GM23338 (cell line): Measurements from ENCODE around the gene RUNX1. TPM values are rescaled to one million over a fixed set of nuclear protein-coding genes. Genes with fewer than 3 reads are reported as not detected.

Experiments
- ATAC-seq: fragments of 200-7000 bp; cut with Tn5 transposase; 3 replicates; pipeline ENCODE4 v1.9.1; 2020
- DNase-seq: peaks from one replicate; pipeline ENCODE4 v3.0.0-alpha.2; 2015; ENCODE audit warnings: low spot score
- H2AFZ ChIP-seq: fragments of 200-600 bp; sonication (generic); 2 replicates; pipeline ENCODE4 v1.8.0; 2016; ENCODE audit warnings: antibody characterized with exemption, mild to moderate bottlenecking, moderate library complexity
- H3F3A ChIP-seq: fragments of 200-600 bp; sonication (generic); replicated peaks from 2 replicates; pipeline ENCODE4 v1.8.0; 2017; ENCODE audit warnings: antibody characterized with exemption, mixed run types, low read depth
- H3K27ac ChIP-seq: fragments of 200-600 bp; sonication (generic); 2 replicates; pipeline ENCODE4 v1.6.1; 2016; ENCODE audit warnings: low read depth
- H3K27me3 ChIP-seq: fragments of 200-600 bp; sonication (generic); 2 replicates; pipeline ENCODE4 v1.8.0; 2016; ENCODE audit warnings: mild to moderate bottlenecking, mixed run types, moderate library complexity; ENCODE audit not compliant: insufficient read depth
- H3K36me3 ChIP-seq: fragments of 200-600 bp; sonication (generic); 2 replicates; pipeline ENCODE4 v1.8.0; 2016; ENCODE audit warnings: mild to moderate bottlenecking; ENCODE audit not compliant: insufficient read depth
- H3K4me1 ChIP-seq: fragments of 200-600 bp; sonication (generic); 2 replicates; pipeline ENCODE4 v1.8.0; 2016; ENCODE audit warnings: mild to moderate bottlenecking, moderate library complexity; ENCODE audit not compliant: insufficient read depth
- H3K4me2 ChIP-seq: fragments of 200-600 bp; sonication (generic); 2 replicates; pipeline ENCODE4 v1.7.1; 2017; ENCODE audit warnings: mixed run types
- H3K4me3 ChIP-seq: fragments of 200-600 bp; sonication (generic); 2 replicates; pipeline ENCODE4 v1.6.1; 2016; ENCODE audit warnings: mixed run types
- H3K79me2 ChIP-seq: fragments of 200-600 bp; sonication (generic); replicated peaks from 2 replicates; pipeline ENCODE4 v1.8.0; 2017; ENCODE audit warnings: mild to moderate bottlenecking; ENCODE audit not compliant: insufficient read depth
- H3K9me2 ChIP-seq: fragments of 200-600 bp; sonication (generic); 2 replicates; pipeline ENCODE4 v1.8.0; 2017; ENCODE audit not compliant: insufficient read depth
- H4K20me1 ChIP-seq: fragments of 200-600 bp; sonication (generic); replicated peaks from 2 replicates; pipeline ENCODE4 v1.8.0; 2017; ENCODE audit warnings: mild to moderate bottlenecking; ENCODE audit not compliant: insufficient read depth
- H3K27ac Mint-ChIP-seq: 2 replicates; pipeline ENCODE4 v1.8.0; 2020; ENCODE audit warnings: inconsistent platforms, mild to moderate bottlenecking, moderate library complexity, mixed read lengths
- H3K27me3 Mint-ChIP-seq: 3 replicates; pipeline ENCODE4 v1.8.0; 2022; ENCODE audit warnings: low read depth, mild to moderate bottlenecking, moderate library complexity, mixed read lengths, inconsistent platforms; ENCODE audit not compliant: insufficient read depth, poor library complexity
- H3K36me3 Mint-ChIP-seq: 3 replicates; pipeline ENCODE4 v1.8.0; 2021; ENCODE audit warnings: low read depth, mild to moderate bottlenecking, inconsistent platforms, moderate library complexity, mixed read lengths
- H3K4me1 Mint-ChIP-seq: 3 replicates; pipeline ENCODE4 v1.8.0; 2020; ENCODE audit warnings: mild to moderate bottlenecking, inconsistent platforms, mixed read lengths
- H3K4me3 Mint-ChIP-seq: 3 replicates; pipeline ENCODE4 v1.8.0; 2021; ENCODE audit warnings: moderate library complexity, mild to moderate bottlenecking, inconsistent platforms, mixed read lengths
- H3K9me3 Mint-ChIP-seq: 3 replicates; pipeline ENCODE4 v1.8.0; 2020; ENCODE audit warnings: moderate library complexity, mild to moderate bottlenecking, inconsistent platforms, mixed read lengths
- CREB1 ChIP-seq: fragments of 250-450 bp; sonication (Bioruptor Pico); IDR thresholded peaks from 2 replicates; pipeline ENCODE4 v1.5.0; 2020; ENCODE audit warnings: low read depth, mild to moderate bottlenecking, moderate library complexity
- EZH2phosphoT487 ChIP-seq: fragments of 200-600 bp; sonication (generic); IDR thresholded peaks from one replicate; pipeline ENCODE4 v1.8.1; 2018; ENCODE audit warnings: antibody characterized with exemption; ENCODE audit not compliant: unreplicated experiment
- POLR2AphosphoS5 ChIP-seq: IDR thresholded peaks from 2 replicates; pipeline ENCODE4 v1.6.1; 2016; ENCODE audit warnings: antibody characterized with exemption, low read depth
- ZNF114 ChIP-seq: fragments of 250-450 bp; sonication (Bioruptor Pico); IDR thresholded peaks from 2 replicates; pipeline ENCODE4 v1.5.0; 2020; ENCODE audit warnings: mild to moderate bottlenecking, moderate library complexity
- polyA plus RNA-seq: library from polyadenylated mRNA; unstranded; fragments of >200 nt; fragmentation: Nextera tagmentation; extraction: Ambion mirVana; gene quantifications from 2 replicates; pipeline ENCODE4 v1.2.1, GENCODE V29; 2016
- total RNA-seq: library from RNA; depleted of rRNA; stranded (reverse); fragments of >200 nt; shearing (Covaris generic); gene quantifications from 2 replicates; pipeline ENCODE4 v1.2.3, GENCODE V29; 2014
- TF ChIP-seq, protein P1 (sequence below): fragments of 250-450 bp; sonication (Bioruptor Pico); IDR thresholded peaks from 2 replicates; pipeline ENCODE4 v1.5.0; 2020; ENCODE audit warnings: mild to moderate bottlenecking, moderate library complexity
- TF ChIP-seq, protein P2 (sequence below): IDR thresholded peaks from 2 replicates; pipeline ENCODE4 v1.6.1; 2016; ENCODE audit warnings: antibody characterized with exemption
- TF ChIP-seq, protein P3 (sequence below), 2 experiments: fragments of 200-600 bp in 1 of 2; sonication (generic) in 1 of 2; conservative IDR thresholded peaks; 2 replicates each; pipeline versions ENCODE4 v1.5.1 to v1.6.1; 2016 to 2017; ENCODE audit warnings: antibody characterized with exemption in 2 of 2, low read depth in 2 of 2, mild to moderate bottlenecking in 2 of 2, moderate library complexity in 1 of 2

RUNX1 gene
- total and polyA plus RNA-seq, 2 experiments from 2014 or later, result 0.29 to 1.1 TPM

DNA sequence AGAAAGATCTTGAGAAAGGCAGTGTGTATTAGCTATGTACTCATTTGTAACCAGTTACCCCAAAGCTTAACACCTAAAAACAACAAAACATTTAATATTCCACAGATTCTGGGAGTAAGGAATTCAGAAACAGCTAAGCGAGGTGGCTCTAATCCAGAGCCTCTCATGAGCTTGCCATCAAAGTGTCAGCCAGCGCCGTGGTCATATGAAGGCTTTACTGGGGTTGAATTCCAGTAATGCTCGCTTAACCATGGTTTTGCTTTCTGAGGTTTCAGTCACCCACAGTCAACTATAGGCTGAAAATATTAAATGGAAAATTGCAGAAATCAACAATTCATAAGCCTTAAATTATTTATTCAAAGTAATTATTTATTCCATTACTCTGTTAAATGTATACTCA is 278.5 kb downstream of the RUNX1 start (continued):
- TF ChIP-seq, protein P1, sequence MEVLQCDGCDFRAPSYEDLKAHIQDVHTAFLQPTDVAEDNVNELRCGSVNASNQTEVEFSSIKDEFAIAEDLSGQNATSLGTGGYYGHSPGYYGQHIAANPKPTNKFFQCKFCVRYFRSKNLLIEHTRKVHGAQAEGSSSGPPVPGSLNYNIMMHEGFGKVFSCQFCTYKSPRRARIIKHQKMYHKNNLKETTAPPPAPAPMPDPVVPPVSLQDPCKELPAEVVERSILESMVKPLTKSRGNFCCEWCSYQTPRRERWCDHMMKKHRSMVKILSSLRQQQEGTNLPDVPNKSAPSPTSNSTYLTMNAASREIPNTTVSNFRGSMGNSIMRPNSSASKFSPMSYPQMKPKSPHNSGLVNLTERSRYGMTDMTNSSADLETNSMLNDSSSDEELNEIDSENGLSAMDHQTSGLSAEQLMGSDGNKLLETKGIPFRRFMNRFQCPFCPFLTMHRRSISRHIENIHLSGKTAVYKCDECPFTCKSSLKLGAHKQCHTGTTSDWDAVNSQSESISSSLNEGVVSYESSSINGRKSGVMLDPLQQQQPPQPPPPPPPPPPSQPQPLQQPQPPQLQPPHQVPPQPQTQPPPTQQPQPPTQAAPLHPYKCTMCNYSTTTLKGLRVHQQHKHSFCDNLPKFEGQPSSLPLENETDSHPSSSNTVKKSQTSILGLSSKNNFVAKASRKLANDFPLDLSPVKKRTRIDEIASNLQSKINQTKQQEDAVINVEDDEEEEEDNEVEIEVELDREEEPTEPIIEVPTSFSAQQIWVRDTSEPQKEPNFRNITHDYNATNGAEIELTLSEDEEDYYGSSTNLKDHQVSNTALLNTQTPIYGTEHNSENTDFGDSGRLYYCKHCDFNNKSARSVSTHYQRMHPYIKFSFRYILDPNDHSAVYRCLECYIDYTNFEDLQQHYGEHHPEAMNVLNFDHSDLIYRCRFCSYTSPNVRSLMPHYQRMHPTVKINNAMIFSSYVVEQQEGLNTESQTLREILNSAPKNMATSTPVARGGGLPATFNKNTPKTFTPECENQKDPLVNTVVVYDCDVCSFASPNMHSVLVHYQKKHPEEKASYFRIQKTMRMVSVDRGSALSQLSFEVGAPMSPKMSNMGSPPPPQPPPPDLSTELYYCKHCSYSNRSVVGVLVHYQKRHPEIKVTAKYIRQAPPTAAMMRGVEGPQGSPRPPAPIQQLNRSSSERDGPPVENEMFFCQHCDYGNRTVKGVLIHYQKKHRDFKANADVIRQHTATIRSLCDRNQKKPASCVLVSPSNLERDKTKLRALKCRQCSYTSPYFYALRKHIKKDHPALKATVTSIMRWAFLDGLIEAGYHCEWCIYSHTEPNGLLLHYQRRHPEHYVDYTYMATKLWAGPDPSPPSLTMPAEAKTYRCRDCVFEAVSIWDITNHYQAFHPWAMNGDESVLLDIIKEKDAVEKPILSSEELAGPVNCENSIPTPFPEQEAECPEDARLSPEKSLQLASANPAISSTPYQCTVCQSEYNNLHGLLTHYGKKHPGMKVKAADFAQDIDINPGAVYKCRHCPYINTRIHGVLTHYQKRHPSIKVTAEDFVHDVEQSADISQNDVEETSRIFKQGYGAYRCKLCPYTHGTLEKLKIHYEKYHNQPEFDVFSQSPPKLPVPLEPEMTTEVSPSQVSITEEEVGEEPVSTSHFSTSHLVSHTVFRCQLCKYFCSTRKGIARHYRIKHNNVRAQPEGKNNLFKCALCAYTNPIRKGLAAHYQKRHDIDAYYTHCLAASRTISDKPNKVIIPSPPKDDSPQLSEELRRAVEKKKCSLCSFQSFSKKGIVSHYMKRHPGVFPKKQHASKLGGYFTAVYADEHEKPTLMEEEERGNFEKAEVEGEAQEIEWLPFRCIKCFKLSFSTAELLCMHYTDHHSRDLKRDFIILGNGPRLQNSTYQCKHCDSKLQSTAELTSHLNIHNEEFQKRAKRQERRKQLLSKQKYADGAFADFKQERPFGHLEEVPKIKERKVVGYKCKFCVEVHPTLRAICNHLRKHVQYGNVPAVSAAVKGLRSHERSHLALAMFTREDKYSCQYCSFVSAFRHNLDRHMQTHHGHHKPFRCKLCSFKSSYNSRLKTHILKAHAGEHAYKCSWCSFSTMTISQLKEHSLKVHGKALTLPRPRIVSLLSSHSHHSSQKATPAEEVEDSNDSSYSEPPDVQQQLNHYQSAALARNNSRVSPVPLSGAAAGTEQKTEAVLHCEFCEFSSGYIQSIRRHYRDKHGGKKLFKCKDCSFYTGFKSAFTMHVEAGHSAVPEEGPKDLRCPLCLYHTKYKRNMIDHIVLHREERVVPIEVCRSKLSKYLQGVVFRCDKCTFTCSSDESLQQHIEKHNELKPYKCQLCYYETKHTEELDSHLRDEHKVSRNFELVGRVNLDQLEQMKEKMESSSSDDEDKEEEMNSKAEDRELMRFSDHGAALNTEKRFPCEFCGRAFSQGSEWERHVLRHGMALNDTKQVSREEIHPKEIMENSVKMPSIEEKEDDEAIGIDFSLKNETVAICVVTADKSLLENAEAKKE, result no peak
- TF ChIP-seq EZH2phosphoT487, result no peak

DNA sequence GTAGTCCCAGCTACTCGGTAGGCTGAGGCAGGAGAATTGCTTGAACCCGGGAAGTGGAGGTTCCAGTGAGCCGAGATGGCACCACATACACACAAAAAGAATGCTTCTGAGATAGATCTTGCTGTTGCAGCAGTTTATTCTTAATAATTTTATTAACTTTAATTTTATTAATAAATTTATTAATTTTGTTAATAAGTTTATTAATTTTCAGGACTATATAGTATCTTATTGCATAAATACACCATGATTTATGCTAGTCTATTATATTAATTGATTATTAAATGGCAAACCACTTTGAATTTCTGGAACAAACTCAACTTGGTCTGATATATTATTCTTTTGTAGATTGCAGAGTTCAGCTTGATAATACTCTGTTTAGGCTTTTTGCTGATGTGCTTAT is 280.8 kb downstream of the RUNX1 start:
- Histone ChIP-seq H3K36me3 (no peaks in the 10 kb centered on the region), H3K9me2 (no peaks in the 10 kb centered on the region), H4K20me1 (no peaks in the 10 kb centered on the region), H3K4me1 (no peaks in the 10 kb centered on the region), H3K4me3 (no peak overlapping the region), H3K79me2 (no peaks in the 10 kb centered on the region), H3K27me3 (no peaks in the 10 kb centered on the region), H3K4me2 (no peak overlapping the region), H3F3A (no peaks in the 10 kb centered on the region), H3K27ac (no peak overlapping the region), H2AFZ (no peak overlapping the region)
- no peak overlapping the region for H3K4me3 Mint-ChIP-seq
- H3K9me3 Mint-ChIP-seq, result no peaks in the 10 kb centered on the region; the same call in 1 of the 3 replicates
- no peaks in the 10 kb centered on the region for H3K36me3 Mint-ChIP-seq
- no peaks in the 10 kb centered on the region for H3K4me1 Mint-ChIP-seq
- no peak overlapping the region for H3K27ac Mint-ChIP-seq
- ATAC-seq (no peak), DNase-seq (no peak)
- H3K27me3 Mint-ChIP-seq, result peaks cover 3% of the 10 kb centered on the region
- no peak for TF ChIP-seq ZNF114 (CRISPR knock-in tag)
- TF ChIP-seq POLR2AphosphoS5, result no peak
- TF ChIP-seq, protein P1, result no peak
- no peak for TF ChIP-seq CREB1 (CRISPR knock-in tag)
- TF ChIP-seq EZH2phosphoT487, result no peak
- TF ChIP-seq, protein P2, sequence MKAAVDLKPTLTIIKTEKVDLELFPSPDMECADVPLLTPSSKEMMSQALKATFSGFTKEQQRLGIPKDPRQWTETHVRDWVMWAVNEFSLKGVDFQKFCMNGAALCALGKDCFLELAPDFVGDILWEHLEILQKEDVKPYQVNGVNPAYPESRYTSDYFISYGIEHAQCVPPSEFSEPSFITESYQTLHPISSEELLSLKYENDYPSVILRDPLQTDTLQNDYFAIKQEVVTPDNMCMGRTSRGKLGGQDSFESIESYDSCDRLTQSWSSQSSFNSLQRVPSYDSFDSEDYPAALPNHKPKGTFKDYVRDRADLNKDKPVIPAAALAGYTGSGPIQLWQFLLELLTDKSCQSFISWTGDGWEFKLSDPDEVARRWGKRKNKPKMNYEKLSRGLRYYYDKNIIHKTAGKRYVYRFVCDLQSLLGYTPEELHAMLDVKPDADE, result no peak
- TF ChIP-seq, protein P3, sequence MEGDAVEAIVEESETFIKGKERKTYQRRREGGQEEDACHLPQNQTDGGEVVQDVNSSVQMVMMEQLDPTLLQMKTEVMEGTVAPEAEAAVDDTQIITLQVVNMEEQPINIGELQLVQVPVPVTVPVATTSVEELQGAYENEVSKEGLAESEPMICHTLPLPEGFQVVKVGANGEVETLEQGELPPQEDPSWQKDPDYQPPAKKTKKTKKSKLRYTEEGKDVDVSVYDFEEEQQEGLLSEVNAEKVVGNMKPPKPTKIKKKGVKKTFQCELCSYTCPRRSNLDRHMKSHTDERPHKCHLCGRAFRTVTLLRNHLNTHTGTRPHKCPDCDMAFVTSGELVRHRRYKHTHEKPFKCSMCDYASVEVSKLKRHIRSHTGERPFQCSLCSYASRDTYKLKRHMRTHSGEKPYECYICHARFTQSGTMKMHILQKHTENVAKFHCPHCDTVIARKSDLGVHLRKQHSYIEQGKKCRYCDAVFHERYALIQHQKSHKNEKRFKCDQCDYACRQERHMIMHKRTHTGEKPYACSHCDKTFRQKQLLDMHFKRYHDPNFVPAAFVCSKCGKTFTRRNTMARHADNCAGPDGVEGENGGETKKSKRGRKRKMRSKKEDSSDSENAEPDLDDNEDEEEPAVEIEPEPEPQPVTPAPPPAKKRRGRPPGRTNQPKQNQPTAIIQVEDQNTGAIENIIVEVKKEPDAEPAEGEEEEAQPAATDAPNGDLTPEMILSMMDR (conservative IDR thresholded peaks at IDR 0.05; ENCODE audit: low read depth in 2 of 2), result no peak
